ENCODE data around the gene SLAIN1.

GRCh38 chr13:77702366-77702765 lies 4.9 kb downstream of the SLAIN1 start:
- TF ChIP-seq CTCF (IDR thresholded peaks at IDR 0.05) (no peak), POLR2AphosphoS5 (IDR thresholded peaks at IDR 0.05) (no peak)

Measured in transverse colon (tissue), 4 donors.